Stimulated activated CD8-positive, alpha-beta memory T cell treated with anti-CD3 and anti-CD28 coated beads, Interleukin-4, amount 100 ng/mL, for 1 hour (primary cell): ENCODE results near the gene MTHFD1L.
"Not testable (repeated sequence)": the region's sequence is repeated elsewhere in the genome, so short reads cannot be mapped to it uniquely, and the experiment has no call there.

Experiments
- DNase-seq, 2 donors: peaks; one replicate each; pipeline ENCODE4 v3.0.0-alpha.2; 2020; ENCODE audit warnings: low read depth in 2 of 2, low spot score in 1 of 2

The MTHFD1L gene

DNA sequence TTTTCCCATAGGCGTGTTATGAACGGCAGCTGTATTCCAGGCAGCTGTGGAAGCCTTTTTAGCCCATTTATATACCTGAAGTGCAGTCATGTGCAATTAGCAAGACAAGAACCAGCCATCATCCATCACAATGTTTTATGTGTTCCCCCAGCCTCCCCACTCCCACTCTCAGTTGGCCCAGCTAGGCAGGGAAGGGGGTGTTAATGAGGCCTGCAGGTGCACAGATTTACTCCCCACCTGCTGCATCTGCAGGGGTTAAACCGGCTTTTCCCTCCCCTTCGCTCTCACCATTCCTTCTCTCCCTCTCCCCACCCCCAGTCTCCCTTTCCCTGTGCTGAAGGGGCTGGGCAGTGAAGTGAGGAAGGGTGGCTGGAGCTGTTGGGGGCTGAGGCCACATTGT lies 224.5 kb downstream of the MTHFD1L start:
- no peak for DNase-seq

- no peak for DNase-seq
These were observed 226.1 kb downstream of the MTHFD1L start for GRCh38 chr6:151091571-151091970.

DNA sequence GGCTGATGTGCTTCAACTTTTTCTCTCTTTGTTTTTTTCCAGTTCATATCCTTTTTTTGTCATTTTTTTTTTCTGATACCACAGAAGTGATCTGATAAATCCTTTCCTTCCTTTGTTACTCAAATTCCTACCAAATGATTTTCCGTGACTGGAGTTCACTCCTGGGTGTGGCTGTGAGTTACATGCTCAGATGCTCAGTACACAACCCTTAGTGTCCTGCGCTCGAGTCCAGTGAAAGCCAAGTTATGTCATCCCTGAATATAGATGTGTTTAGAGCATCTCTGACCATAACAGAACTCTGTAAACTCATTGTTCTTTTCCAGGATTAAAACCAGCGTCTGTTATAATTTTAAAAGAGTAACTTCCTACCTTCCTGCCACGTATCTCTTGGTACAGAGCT lies 227.1 kb downstream of the MTHFD1L start:
- DNase-seq: no peak

DNA sequence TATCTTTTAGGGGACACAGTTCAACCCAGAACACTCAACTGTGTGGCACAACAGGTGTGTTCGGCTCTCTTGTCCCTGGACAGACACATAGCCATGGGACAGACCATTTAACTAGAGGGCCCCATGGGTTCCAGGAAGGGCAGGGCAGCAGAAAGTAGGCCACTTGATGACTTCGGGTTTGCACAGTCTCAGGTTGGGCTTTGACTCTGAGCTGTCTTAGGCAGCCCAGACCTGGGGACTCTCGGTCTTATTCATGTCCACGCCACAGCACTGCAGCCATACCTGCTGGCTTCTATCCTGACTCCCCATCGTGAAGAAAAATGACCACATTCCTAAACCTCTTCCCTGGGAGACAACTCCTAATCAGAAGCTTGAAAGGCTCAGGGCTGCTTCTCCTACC lies 228.2 kb downstream of the MTHFD1L start:
- DNase-seq: no peak

DNA sequence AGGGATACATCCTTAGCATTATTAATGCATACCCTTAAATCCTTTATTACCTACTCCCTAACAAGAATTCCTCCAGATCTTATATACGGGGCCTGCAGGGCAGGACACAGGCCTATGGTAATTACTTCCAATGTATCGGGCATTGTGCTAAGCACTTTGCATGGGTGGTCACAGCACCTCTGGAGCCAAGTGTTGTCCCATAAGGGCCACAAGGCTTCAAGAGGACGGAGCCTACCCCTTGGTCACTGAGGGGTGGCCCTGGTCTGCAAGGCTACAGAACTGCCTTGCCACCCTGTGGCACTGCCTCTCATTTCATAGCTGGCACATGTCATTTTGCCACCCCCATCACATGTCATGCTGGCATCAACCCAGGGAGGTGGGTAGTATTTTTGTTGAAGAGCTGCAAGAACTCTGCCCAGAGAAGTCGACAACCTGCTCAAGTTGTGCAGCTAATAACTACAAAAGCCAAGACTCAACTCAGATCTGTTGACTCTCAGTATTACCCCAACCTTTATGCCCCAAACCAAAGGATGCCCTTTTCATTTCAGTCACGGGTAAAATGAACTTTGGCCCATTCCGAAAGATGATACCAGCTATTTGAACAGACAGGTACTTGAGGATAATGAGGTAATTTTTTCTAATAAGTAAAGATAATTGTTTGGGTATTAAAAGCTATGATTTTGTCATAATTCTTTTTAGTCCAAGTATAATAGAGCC lies 230.2 kb downstream of the MTHFD1L start:
- no peak for DNase-seq

GRCh38 chr6:151096255-151096612 lies 230.7 kb downstream of the MTHFD1L start:
- DNase-seq: no peak

- no peak for DNase-seq
These were observed 231.4 kb downstream of the MTHFD1L start for GRCh38 chr6:151096691-151097606.

- no peak for DNase-seq
These were observed 232.7 kb downstream of the MTHFD1L start for GRCh38 chr6:151098166-151098565.

GRCh38 chr6:151100326-151100725 lies 234.8 kb downstream of the MTHFD1L start:
- DNase-seq: no peak

GRCh38 chr6:151101161-151101815 lies 235.8 kb downstream of the MTHFD1L start:
- no peak for DNase-seq

- DNase-seq: no peak
These were observed 236.6 kb downstream of the MTHFD1L start for GRCh38 chr6:151101816-151102694.

GRCh38 chr6:151103266-151103665 lies 237.8 kb downstream of the MTHFD1L start:
- no peak for DNase-seq

DNA sequence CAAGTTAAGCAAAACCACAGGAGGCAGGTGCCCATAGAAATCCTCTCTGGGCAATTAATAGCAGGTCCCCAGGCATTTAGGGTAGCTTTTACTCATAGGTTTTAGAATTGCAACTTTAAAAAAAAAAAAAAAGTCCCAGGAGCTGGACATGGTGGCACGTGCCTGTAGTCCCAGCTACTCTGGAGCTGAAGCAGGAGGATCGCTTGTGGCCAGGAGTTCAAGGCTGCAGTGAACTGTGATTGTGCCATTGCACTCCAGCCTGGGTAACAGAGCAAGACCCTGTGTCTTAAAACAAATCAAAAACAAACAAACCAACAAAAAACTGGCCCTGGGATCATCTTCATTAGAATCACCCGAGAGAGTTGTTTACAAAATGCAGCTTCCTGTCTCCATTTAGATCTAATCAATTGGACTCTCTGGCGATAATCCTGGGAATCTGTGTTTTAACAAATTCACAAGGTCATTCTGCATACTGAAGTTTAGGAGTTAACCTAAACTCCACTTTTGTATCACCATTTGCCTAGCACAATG lies 242.5 kb downstream of the MTHFD1L start:
- DNase-seq: no peak

DNA sequence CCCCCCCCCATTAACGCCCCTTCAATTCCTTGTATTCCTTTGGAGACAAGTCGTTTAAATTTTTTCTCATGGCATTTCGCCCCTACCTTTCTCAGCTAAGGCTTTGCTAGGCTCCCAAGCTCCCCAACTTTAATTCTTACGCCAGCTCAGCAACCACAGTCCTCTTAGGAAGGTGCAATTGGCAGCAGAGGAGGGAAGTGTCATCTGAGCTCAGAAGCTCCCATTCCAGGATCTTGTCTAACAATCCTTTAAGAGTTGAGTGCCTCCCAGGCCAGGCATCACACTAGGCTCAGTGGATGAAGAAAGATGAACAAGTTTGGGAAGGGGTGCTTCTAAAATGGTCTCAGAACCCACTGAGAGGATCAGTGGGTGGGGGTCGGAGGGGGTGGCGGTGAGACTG lies 243.0 kb downstream of the MTHFD1L start:
- DNase-seq: no peak

GRCh38 chr6:151109361-151109760 lies 243.9 kb downstream of the MTHFD1L start:
- no peak for DNase-seq

GRCh38 chr6:151109869-151110575 lies 244.5 kb downstream of the MTHFD1L start:
- DNase-seq: no peak

GRCh38 chr6:151110576-151110905 lies 245.0 kb downstream of the MTHFD1L start:
- DNase-seq: no peak

DNA sequence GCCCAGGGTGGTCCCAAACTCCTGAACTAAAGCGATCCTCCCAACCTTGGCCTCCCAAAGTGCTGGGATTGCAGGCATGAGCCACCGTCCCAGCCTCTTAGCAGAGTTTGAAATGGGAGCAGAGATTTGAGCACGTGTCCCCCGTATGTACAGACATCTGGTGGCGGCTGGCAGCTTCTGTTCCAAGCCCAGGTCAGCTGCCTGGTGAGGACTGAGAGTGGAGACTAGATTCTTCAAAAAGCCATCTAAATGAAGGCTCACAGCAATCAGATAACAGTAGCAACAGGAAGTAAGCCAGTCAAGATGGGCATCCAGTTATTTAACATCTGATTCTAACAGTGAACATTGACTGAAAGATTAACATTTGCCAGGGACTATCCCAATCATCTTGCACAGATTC lies 246.2 kb downstream of the MTHFD1L start:
- DNase-seq: no peak

DNA sequence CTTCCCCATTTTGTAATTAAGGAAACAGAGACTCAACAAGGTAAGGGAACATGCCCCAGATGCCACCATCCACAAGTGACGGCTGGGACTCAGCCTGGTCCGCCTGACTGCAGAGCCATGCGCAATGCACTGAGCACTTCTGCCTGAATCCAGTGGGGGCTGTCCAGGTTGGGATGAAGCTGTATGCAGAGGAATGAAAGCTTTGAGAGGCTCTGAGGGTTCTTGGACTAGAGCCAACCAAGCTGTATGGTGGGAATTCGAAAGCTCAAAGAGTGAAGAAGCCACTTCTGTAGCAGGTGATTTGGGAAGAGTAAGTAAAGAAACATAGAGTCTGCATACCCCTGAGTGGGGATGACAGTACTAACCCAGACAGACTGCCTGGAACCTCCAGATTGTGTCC lies 246.6 kb downstream of the MTHFD1L start:
- no peak for DNase-seq

GRCh38 chr6:151112884-151113283 lies 247.4 kb downstream of the MTHFD1L start:
- DNase-seq: not testable (repeated sequence)
